ENCODE data around the gene ENO3. TPM values are rescaled to one million over a fixed set of nuclear protein-coding genes. Genes with fewer than 3 reads are reported as not detected.

The ENO3 gene
- polyA plus RNA-seq, 1 of the 3 experiments (the other 2 are of a cell fraction), result 29.2 TPM

GRCh38 chr17:4969047-4969550 is 18.2 kb downstream of the ENO3 start:
- Histone ChIP-seq H2AFZ (ENCODE audit: low read depth) (no peak overlapping the region), H3K9me2 (no peaks in the 10 kb centered on the region), H3K4me1 (ENCODE audit: control insufficient read depth in 1 of 2, insufficient read depth in 2 of 2, low read depth in 1 of 2, low read length in 1 of 2) (peaks cover 16 to 24% of the 10 kb centered on the region in 2 experiments; a peak in 3 of 4 replicates), H3K9ac (peak overlapping the region; percentile 77), H3F3A (replicated peaks; ENCODE audit: insufficient read depth) (peaks cover 21% of the 10 kb centered on the region), H3K4me2 (peak overlapping the region; percentile 97), H3K36me3 (replicated peaks in 1 of 2; ENCODE audit: control insufficient read depth in 1 of 2, insufficient read depth in 2 of 2, low read length in 1 of 2) (peaks cover 17 to 18% of the 10 kb centered on the region in 2 experiments), H3K27me3 (ENCODE audit: insufficient read depth) (no peaks in the 10 kb centered on the region), H3K27ac (ENCODE audit: low read depth in 2 of 2, low read length in 1 of 2) (peak overlapping the region; percentile 93 to 96), H4K20me1 (ENCODE audit: insufficient read depth) (no peaks in the 10 kb centered on the region), H3K9me3 (no peaks in the 10 kb centered on the region), H3K4me3 (ENCODE audit: low read depth in 2 of 2, low read length in 1 of 2) (peak overlapping the region; percentile 59 to 72), H3K79me2 (ENCODE audit: insufficient read depth) (peaks cover 45% of the 10 kb centered on the region)
- CTCF ChIA-PET, result interaction anchor here (0.8 to 6.6 kb wide), 8 partner anchors 11 to 66 kb away, joined by 3 to 52 read pairs (median 4); partner anchors contain the start of genes CAMTA2, CHRNE, ENO3 and SLC25A11
- TF ChIP-seq JUND (IDR thresholded peaks at IDR 0.05) (no peak), RFX5 (IDR thresholded peaks at IDR 0.05; ENCODE audit: low read length) (no peak), RAD21 (IDR thresholded peaks at IDR 0.05; ENCODE audit: low read length) (no peak), RCOR1 (IDR thresholded peaks at IDR 0.05; ENCODE audit: low read length) (no peak), MAX (IDR thresholded peaks at IDR 0.05; ENCODE audit: low read depth) (peak; percentile 49; the same call in 1 of the 2 replicates), SMC3 (IDR thresholded peaks at IDR 0.05; ENCODE audit: low read depth, low read length) (no peak)
- WGBS (ENCODE audit: low lambda C conversion rate), result 33% methylated on average over 9 of the region's 15 CpGs
- POLR2A ChIA-PET, result interaction anchor here (0.6 to 4.2 kb wide), 5 partner anchors 16 to 60 kb away, joined by 3 to 56 read pairs (median 32); partner anchors contain the start of genes ENO3, INCA1, KIF1C and PFN1
- peak; percentile 48 for DNase-seq

- Histone ChIP-seq H3K27me3 (ENCODE audit: insufficient read depth) (no peaks in the 10 kb centered on the region), H3K36me3 (replicated peaks in 1 of 2; ENCODE audit: control insufficient read depth in 1 of 2, insufficient read depth in 2 of 2, low read length in 1 of 2) (peaks cover 18 to 22% of the 10 kb centered on the region in 2 experiments), H3K9ac (peak overlapping the region; percentile 77; the same call in 1 of the 2 replicates), H3K27ac (ENCODE audit: low read depth in 2 of 2, low read length in 1 of 2) (peak overlapping the region; percentile 93 to 96), H3F3A (replicated peaks; ENCODE audit: insufficient read depth) (peaks cover 21% of the 10 kb centered on the region), H2AFZ (ENCODE audit: low read depth) (no peak overlapping the region), H3K9me3 (no peaks in the 10 kb centered on the region), H3K4me3 (ENCODE audit: low read depth in 2 of 2, low read length in 1 of 2) (peak overlapping the region; percentile 59 to 72; a peak in 3 of 4 replicates), H3K9me2 (no peaks in the 10 kb centered on the region), H3K4me1 (ENCODE audit: control insufficient read depth in 1 of 2, insufficient read depth in 2 of 2, low read depth in 1 of 2, low read length in 1 of 2) (peaks cover 16 to 24% of the 10 kb centered on the region in 2 experiments; a peak in 3 of 4 replicates), H3K4me2 (peak overlapping the region; percentile 97), H4K20me1 (ENCODE audit: insufficient read depth) (no peaks in the 10 kb centered on the region), H3K79me2 (ENCODE audit: insufficient read depth) (peaks cover 45% of the 10 kb centered on the region)
- ChIA-PET CTCF (interaction anchor here (0.7 to 6.6 kb wide), 8 partner anchors 10 to 93 kb away, joined by 3 to 52 read pairs (median 4); partner anchors contain the start of genes CAMTA2, CHRNE, SLC25A11 and SLC52A1), POLR2A (interaction anchor here (0.6 to 4.2 kb wide), 7 partner anchors 17 to 61 kb away, joined by 3 to 56 read pairs (median 3); partner anchors contain the start of genes ENO3, INCA1, KIF1C and PFN1)
- 93% methylated on average over 16 of the region's 16 CpGs for WGBS (ENCODE audit: low lambda C conversion rate)
- no peak for DNase-seq
- TF ChIP-seq SMC3 (IDR thresholded peaks at IDR 0.05; ENCODE audit: low read depth, low read length) (no peak), ELF1 (IDR thresholded peaks at IDR 0.05) (no peak), NRF1 (IDR thresholded peaks at IDR 0.05; ENCODE audit: low read depth, low read length) (no peak), TAF1 (IDR thresholded peaks at IDR 0.05; ENCODE audit: borderline replicate concordance, low read depth, low read length) (no peak)
- TF ChIP-seq, protein P1, sequence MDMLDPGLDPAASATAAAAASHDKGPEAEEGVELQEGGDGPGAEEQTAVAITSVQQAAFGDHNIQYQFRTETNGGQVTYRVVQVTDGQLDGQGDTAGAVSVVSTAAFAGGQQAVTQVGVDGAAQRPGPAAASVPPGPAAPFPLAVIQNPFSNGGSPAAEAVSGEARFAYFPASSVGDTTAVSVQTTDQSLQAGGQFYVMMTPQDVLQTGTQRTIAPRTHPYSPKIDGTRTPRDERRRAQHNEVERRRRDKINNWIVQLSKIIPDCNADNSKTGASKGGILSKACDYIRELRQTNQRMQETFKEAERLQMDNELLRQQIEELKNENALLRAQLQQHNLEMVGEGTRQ (IDR thresholded peaks at IDR 0.05; ENCODE audit: borderline replicate concordance, low read depth, low read length), result no peak
- TF ChIP-seq, protein P2, sequence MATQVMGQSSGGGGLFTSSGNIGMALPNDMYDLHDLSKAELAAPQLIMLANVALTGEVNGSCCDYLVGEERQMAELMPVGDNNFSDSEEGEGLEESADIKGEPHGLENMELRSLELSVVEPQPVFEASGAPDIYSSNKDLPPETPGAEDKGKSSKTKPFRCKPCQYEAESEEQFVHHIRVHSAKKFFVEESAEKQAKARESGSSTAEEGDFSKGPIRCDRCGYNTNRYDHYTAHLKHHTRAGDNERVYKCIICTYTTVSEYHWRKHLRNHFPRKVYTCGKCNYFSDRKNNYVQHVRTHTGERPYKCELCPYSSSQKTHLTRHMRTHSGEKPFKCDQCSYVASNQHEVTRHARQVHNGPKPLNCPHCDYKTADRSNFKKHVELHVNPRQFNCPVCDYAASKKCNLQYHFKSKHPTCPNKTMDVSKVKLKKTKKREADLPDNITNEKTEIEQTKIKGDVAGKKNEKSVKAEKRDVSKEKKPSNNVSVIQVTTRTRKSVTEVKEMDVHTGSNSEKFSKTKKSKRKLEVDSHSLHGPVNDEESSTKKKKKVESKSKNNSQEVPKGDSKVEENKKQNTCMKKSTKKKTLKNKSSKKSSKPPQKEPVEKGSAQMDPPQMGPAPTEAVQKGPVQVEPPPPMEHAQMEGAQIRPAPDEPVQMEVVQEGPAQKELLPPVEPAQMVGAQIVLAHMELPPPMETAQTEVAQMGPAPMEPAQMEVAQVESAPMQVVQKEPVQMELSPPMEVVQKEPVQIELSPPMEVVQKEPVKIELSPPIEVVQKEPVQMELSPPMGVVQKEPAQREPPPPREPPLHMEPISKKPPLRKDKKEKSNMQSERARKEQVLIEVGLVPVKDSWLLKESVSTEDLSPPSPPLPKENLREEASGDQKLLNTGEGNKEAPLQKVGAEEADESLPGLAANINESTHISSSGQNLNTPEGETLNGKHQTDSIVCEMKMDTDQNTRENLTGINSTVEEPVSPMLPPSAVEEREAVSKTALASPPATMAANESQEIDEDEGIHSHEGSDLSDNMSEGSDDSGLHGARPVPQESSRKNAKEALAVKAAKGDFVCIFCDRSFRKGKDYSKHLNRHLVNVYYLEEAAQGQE (IDR thresholded peaks at IDR 0.05; ENCODE audit: low read depth, low read length), result peak; percentile 77
These were observed 18.7 kb downstream of the ENO3 start for GRCh38 chr17:4969551-4970173.
